T-helper 1 cell treated with Interleukin-12 subunit alpha and Interleukin-12 subunit beta and Interleukin-4 antibody, amounts not matched to agents 30 ng/mL and 1 ng/mL, for 36 hours (primary cell): Measurements from ENCODE around the gene DYNLT3. TPM values are rescaled to one million over a fixed set of nuclear protein-coding genes. Genes with fewer than 3 reads are reported as not detected.

ENCODE experiments used
- total RNA-seq: library from RNA; stranded (reverse); gene quantifications from 2 replicates; pipeline ENCODE4 v1.2.3, GENCODE V29; 2022

The DYNLT3 gene
- total RNA-seq, 1 donor from 2014 or later, result 16.2 TPM

Other genes starting within 250 kb of the DYNLT3 start
- gene XK, start 161.8 kb downstream of the DYNLT3 start, total RNA-seq, result 0.15 and 0.20 TPM in 2 replicates
- 0.32 TPM in 1 of 2 replicates, not detected in the other for gene CYBB, start 67.5 kb downstream of the DYNLT3 start, total RNA-seq
- not detected in 2 replicates for gene SYTL5, start 159.0 kb upstream of the DYNLT3 start, total RNA-seq